Loucy (cell line): Measurements from ENCODE around the gene ARHGAP22.

Experiments
- H2AFZ ChIP-seq: fragments of 200-600 bp; sonication (generic); 2 replicates; pipeline ENCODE4 v1.6.0; 2016; ENCODE audit warnings: antibody characterized with exemption, mild to moderate bottlenecking, low read length, moderate library complexity
- H3F3A ChIP-seq: fragments of 200-600 bp; 2 replicates; pipeline ENCODE4 v1.6.0; 2016; ENCODE audit warnings: antibody characterized with exemption, low read depth, mild to moderate bottlenecking
- H3K27me3 ChIP-seq: fragments of 200-600 bp; sonication (generic); 2 replicates; pipeline ENCODE4 v1.6.1; 2014; ENCODE audit warnings: low read length, mild to moderate bottlenecking; ENCODE audit not compliant: insufficient read depth, poor library complexity, severe bottlenecking
- H3K36me3 ChIP-seq: fragments of 200-600 bp; sonication (generic); 2 replicates; pipeline ENCODE4 v1.6.1; 2016; ENCODE audit warnings: low read length; ENCODE audit not compliant: insufficient read depth
- H3K4me1 ChIP-seq: fragments of 200-600 bp; sonication (generic); 2 replicates; pipeline ENCODE4 v1.5.1; 2014; ENCODE audit warnings: low read length, mild to moderate bottlenecking; ENCODE audit not compliant: insufficient read depth, poor library complexity, severe bottlenecking
- H3K4me2 ChIP-seq: fragments of 200-600 bp; sonication (generic); 2 replicates; pipeline ENCODE4 v1.6.0; 2014; ENCODE audit warnings: antibody characterized with exemption, low read length, low read depth, mild to moderate bottlenecking; ENCODE audit not compliant: poor library complexity, severe bottlenecking
- H3K4me3 ChIP-seq: fragments of 200-600 bp; sonication (generic); 2 replicates; pipeline ENCODE4 v1.5.1; 2014; ENCODE audit warnings: low read length, mild to moderate bottlenecking, mixed read lengths; ENCODE audit not compliant: poor library complexity, severe bottlenecking
- H3K79me2 ChIP-seq: fragments of 200-600 bp; sonication (generic); 2 replicates; pipeline ENCODE4 v1.6.1; 2014; ENCODE audit warnings: low read length; ENCODE audit not compliant: insufficient read depth
- H3K9ac ChIP-seq: fragments of 200-600 bp; sonication (generic); 2 replicates; pipeline ENCODE4 v1.6.0; 2014; ENCODE audit warnings: mild to moderate bottlenecking, low read depth, low read length, moderate library complexity; ENCODE audit not compliant: poor library complexity, severe bottlenecking
- H3K9me2 ChIP-seq: fragments of 200-600 bp; sonication (generic); replicated peaks from 2 replicates; pipeline ENCODE4 v1.6.1; 2016; ENCODE audit warnings: low read depth, low read length, mixed read lengths
- H3K9me3 ChIP-seq: fragments of 200-600 bp; sonication (generic); 2 replicates; pipeline ENCODE4 v1.6.1; 2014; ENCODE audit warnings: mild to moderate bottlenecking, antibody characterized with exemption, low read length, low read depth; ENCODE audit not compliant: insufficient read depth
- H4K20me1 ChIP-seq: fragments of 200-600 bp; sonication (generic); 2 replicates; pipeline ENCODE4 v1.6.0; 2014; ENCODE audit warnings: antibody characterized with exemption, low read length, mild to moderate bottlenecking; ENCODE audit not compliant: insufficient read depth, poor library complexity, severe bottlenecking
- EZH2phosphoT487 ChIP-seq: fragments of 200-600 bp; IDR thresholded peaks from 2 replicates; pipeline ENCODE4 v1.6.1; 2018; ENCODE audit warnings: antibody characterized with exemption, mild to moderate bottlenecking, moderate library complexity, borderline replicate concordance
- TF ChIP-seq, protein P1 (sequence below): fragments of 200-600 bp; sonication (generic); conservative IDR thresholded peaks from 2 replicates; pipeline ENCODE4 v1.5.1; 2014; ENCODE audit warnings: mild to moderate bottlenecking, antibody characterized with exemption, low read length

Gene ARHGAP22

DNA sequence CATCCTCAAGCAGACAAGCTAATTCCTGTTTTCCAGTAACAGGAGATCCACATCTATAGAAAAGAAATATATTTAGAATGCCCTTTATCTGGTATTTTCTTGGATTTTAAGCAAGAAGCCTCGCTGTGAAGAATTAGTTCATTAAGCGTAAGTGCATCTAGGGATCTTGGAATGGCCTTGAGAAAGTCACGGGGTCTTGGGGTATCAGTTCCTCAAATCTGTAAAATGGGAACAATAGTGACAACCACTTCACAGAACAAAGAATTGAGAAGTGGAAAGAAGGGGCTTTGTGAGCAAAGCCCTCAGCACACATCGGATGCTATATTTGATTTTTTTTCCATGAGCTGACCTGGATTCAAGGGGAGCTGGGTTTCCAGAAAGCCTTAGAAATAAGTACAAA, 47.5 kb upstream of the ARHGAP22 start:
- no peak overlapping the region for H2AFZ ChIP-seq
- no peaks in the 10 kb centered on the region for H3K79me2 ChIP-seq
- no peaks in the 10 kb centered on the region for H4K20me1 ChIP-seq
- H3K9me3 ChIP-seq: no peaks in the 10 kb centered on the region
- no peaks in the 10 kb centered on the region for H3K36me3 ChIP-seq
- H3K4me3 ChIP-seq: no peak overlapping the region
- H3F3A ChIP-seq: no peaks in the 10 kb centered on the region
- H3K4me2 ChIP-seq: no peak overlapping the region
- no peak overlapping the region for H3K9ac ChIP-seq
- no peak for TF ChIP-seq EZH2phosphoT487
- TF ChIP-seq, protein P1, sequence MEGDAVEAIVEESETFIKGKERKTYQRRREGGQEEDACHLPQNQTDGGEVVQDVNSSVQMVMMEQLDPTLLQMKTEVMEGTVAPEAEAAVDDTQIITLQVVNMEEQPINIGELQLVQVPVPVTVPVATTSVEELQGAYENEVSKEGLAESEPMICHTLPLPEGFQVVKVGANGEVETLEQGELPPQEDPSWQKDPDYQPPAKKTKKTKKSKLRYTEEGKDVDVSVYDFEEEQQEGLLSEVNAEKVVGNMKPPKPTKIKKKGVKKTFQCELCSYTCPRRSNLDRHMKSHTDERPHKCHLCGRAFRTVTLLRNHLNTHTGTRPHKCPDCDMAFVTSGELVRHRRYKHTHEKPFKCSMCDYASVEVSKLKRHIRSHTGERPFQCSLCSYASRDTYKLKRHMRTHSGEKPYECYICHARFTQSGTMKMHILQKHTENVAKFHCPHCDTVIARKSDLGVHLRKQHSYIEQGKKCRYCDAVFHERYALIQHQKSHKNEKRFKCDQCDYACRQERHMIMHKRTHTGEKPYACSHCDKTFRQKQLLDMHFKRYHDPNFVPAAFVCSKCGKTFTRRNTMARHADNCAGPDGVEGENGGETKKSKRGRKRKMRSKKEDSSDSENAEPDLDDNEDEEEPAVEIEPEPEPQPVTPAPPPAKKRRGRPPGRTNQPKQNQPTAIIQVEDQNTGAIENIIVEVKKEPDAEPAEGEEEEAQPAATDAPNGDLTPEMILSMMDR: no peak
- no peaks in the 10 kb centered on the region for H3K27me3 ChIP-seq
- H3K9me2 ChIP-seq: no peaks in the 10 kb centered on the region
- peaks cover 26% of the 10 kb centered on the region for H3K4me1 ChIP-seq

DNA sequence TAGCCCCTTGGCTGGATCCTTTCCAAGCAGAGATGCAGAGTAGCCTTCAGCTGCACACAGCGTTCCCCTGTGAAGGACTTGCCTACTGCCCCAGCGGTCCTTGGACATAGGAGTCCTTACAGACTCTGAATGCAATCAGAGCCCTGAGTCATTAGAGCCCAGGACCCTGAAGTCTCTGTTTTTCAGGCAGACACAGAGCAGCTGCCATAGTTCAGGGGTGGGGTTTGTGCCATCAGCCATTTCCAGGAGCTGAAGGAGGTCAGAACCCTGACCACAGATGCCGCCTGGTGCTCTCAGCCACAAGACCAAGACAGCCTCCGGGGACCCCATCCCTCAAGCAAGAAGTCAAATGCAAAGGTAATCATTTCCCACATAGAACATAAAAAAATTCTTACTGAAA, 47.0 kb upstream of the ARHGAP22 start:
- Histone ChIP-seq H2AFZ (no peak overlapping the region; the same call in 1 of the 2 replicates), H3K9ac (no peak overlapping the region), H4K20me1 (no peaks in the 10 kb centered on the region), H3K27me3 (no peaks in the 10 kb centered on the region), H3K36me3 (no peaks in the 10 kb centered on the region), H3K4me3 (no peak overlapping the region), H3K79me2 (no peaks in the 10 kb centered on the region), H3K4me2 (no peak overlapping the region), H3K4me1 (peaks cover 22% of the 10 kb centered on the region), H3K9me3 (no peaks in the 10 kb centered on the region), H3K9me2 (no peaks in the 10 kb centered on the region), H3F3A (no peaks in the 10 kb centered on the region)
- TF ChIP-seq EZH2phosphoT487: no peak
- TF ChIP-seq, protein P1: no peak

GRCh38 chr10:48651293-48651692, 46.4 kb upstream of the ARHGAP22 start:
- Histone ChIP-seq H4K20me1 (no peaks in the 10 kb centered on the region), H3K9ac (no peak overlapping the region), H3K27me3 (no peaks in the 10 kb centered on the region), H3F3A (no peaks in the 10 kb centered on the region), H3K4me3 (no peak overlapping the region), H3K9me2 (no peaks in the 10 kb centered on the region), H3K79me2 (no peaks in the 10 kb centered on the region), H3K4me2 (no peak overlapping the region), H3K36me3 (no peaks in the 10 kb centered on the region), H3K4me1 (peaks cover 17% of the 10 kb centered on the region), H3K9me3 (no peaks in the 10 kb centered on the region), H2AFZ (no peak overlapping the region)
- TF ChIP-seq, protein P1: no peak
- TF ChIP-seq EZH2phosphoT487: no peak
